ENCODE measurements around the gene G6PC3.

DNA sequence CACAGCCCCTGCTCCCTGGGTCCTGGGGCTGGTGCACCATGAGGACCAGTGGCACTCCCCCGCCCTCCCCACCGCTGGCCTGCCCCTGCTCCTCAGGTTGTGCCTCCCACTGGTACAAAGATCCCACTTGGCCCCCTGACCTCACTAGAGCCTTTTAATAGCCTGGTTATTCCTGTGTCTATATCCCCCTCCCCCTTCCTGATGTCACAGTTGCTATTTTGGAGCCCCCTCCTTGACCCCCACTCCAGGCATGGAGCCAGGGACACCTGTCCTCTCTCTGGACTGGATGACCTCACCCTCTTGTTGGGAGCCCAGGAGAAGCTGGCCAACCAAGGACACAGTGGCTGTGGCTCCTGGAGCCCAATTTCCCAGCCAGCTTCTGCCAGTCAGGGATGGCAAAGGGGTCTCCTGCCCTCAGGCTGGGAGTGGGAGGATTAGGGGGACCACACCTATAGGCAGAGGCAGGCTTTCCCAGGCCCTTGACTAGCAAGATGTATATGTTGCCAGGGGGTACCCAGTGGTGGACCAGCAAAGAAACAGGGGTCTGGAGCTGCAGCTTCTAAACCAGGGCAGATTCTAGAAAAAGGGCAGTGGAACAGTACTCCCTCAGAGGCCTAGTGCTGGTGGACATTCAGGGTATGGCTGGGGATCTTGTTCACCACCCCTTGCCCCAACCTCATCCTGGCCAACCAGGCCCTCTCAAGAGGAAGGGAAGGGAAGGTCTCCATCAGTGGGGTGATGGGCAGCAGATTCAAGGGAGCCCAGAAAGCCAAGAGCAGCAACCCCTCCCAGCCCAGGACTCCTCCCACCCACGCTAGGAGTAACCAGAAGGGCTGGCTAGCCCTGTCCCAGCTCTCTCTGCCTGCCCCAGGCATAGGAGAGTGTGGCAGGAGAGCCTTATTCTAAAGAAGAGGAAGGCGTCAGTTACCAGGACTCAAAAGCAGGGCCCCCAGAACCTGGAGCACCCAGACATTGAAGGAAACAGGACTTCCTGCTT, 42.0 kb downstream of the G6PC3 start:
- TF ChIP-seq EP300 (IDR thresholded peaks at IDR 0.05; ENCODE audit: borderline replicate concordance) (no peak), ZBTB7A (IDR thresholded peaks at IDR 0.05; ENCODE audit: low read depth) (no peak), TAF1 (IDR thresholded peaks at IDR 0.05; ENCODE audit: low read depth) (no peak), CEBPB (IDR thresholded peaks at IDR 0.05) (no peak), EGR1 (IDR thresholded peaks at IDR 0.05) (no peak), YY1 (IDR thresholded peaks at IDR 0.05; ENCODE audit: low read depth) (no peak), NFIC (IDR thresholded peaks at IDR 0.05) (no peak), RAD21 (IDR thresholded peaks at IDR 0.05; ENCODE audit: low read depth) (no peak)
- TF ChIP-seq, protein P1, sequence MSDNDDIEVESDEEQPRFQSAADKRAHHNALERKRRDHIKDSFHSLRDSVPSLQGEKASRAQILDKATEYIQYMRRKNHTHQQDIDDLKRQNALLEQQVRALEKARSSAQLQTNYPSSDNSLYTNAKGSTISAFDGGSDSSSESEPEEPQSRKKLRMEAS (IDR thresholded peaks at IDR 0.05): no peak
- TF ChIP-seq, protein P2, sequence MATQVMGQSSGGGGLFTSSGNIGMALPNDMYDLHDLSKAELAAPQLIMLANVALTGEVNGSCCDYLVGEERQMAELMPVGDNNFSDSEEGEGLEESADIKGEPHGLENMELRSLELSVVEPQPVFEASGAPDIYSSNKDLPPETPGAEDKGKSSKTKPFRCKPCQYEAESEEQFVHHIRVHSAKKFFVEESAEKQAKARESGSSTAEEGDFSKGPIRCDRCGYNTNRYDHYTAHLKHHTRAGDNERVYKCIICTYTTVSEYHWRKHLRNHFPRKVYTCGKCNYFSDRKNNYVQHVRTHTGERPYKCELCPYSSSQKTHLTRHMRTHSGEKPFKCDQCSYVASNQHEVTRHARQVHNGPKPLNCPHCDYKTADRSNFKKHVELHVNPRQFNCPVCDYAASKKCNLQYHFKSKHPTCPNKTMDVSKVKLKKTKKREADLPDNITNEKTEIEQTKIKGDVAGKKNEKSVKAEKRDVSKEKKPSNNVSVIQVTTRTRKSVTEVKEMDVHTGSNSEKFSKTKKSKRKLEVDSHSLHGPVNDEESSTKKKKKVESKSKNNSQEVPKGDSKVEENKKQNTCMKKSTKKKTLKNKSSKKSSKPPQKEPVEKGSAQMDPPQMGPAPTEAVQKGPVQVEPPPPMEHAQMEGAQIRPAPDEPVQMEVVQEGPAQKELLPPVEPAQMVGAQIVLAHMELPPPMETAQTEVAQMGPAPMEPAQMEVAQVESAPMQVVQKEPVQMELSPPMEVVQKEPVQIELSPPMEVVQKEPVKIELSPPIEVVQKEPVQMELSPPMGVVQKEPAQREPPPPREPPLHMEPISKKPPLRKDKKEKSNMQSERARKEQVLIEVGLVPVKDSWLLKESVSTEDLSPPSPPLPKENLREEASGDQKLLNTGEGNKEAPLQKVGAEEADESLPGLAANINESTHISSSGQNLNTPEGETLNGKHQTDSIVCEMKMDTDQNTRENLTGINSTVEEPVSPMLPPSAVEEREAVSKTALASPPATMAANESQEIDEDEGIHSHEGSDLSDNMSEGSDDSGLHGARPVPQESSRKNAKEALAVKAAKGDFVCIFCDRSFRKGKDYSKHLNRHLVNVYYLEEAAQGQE (IDR thresholded peaks at IDR 0.05; ENCODE audit: low read depth): no peak
- TF ChIP-seq, protein P3, sequence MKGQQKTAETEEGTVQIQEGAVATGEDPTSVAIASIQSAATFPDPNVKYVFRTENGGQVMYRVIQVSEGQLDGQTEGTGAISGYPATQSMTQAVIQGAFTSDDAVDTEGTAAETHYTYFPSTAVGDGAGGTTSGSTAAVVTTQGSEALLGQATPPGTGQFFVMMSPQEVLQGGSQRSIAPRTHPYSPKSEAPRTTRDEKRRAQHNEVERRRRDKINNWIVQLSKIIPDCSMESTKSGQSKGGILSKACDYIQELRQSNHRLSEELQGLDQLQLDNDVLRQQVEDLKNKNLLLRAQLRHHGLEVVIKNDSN (IDR thresholded peaks at IDR 0.05): no peak
